GM18508 (cell line): Measurements from ENCODE around the gene COX17.

Experiments
- ATAC-seq: cut with Tn5 transposase; IDR thresholded peaks from one replicate; pipeline ENCODE4 v1.9.1; 2021; ENCODE audit warnings: moderate number of reproducible peaks; ENCODE audit not compliant: insufficient read depth, unreplicated experiment

COX17 gene

DNA sequence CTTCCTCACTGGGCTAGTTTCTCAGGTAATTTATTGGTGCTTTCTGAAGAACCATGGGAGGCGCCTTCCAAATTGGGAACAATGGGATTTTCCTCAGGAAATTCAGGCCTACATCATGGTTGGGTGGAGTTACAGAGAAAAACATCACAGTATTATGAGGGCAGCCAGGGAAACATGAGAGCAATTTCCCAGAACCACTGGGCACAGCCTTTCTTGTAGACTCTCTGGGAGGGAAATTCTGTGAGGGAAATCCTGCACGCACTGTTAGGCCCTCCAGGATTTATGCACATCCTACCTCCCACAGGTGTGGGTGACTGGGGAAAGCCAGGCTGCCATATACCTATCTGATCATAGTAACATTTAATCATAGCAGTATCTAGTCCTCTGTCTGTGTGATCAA is 30.0 kb downstream of the COX17 start:
- no peak for ATAC-seq

DNA sequence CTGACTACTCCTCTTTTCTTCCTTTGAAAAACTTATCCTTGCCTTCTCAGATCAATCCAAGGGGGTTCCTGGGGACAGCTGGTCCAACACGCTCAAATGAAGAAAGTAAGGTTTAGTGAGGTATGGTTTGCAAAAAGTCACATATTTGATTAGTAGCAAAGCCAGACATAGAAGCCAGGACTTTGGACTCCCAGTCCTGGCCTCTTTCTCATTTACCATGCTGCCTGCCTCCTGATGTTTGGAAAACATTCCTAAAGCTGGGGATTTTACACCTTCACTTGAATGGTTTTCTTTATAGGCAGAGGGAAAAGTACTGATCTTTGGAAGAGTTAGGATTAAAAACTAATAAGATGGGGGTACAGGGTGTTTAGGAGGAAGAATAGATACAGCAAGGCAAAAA is 31.4 kb downstream of the COX17 start:
- no peak for ATAC-seq

- no peak for ATAC-seq
Observed at GRCh38 chr3:119644481-119644880, 32.7 kb downstream of the COX17 start.

- no peak for ATAC-seq
Observed at GRCh38 chr3:119643528-119643927, 33.7 kb downstream of the COX17 start.

GRCh38 chr3:119642746-119643473 is 34.3 kb downstream of the COX17 start:
- no peak for ATAC-seq

DNA sequence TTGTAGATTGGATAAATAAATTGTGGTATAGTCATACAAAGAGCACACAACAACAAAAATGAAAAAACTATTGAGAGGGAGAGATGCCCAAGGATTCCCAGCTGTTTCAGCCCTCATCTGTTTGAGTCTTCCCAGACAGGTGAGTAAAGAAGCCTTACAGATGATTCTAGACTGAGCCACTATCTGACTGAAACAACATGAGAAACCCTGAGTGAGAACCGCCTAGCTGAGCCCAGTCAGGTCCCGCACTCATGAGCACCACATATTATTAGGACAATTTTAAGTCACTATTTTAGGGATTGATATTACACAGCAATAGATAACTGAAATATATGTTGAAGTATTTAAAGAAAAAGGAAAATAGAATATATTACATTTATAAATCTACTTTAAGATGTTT is 35.8 kb downstream of the COX17 start:
- ATAC-seq = no peak

- ATAC-seq = no peak
Observed at GRCh38 chr3:119639494-119640350, 37.5 kb downstream of the COX17 start.

DNA sequence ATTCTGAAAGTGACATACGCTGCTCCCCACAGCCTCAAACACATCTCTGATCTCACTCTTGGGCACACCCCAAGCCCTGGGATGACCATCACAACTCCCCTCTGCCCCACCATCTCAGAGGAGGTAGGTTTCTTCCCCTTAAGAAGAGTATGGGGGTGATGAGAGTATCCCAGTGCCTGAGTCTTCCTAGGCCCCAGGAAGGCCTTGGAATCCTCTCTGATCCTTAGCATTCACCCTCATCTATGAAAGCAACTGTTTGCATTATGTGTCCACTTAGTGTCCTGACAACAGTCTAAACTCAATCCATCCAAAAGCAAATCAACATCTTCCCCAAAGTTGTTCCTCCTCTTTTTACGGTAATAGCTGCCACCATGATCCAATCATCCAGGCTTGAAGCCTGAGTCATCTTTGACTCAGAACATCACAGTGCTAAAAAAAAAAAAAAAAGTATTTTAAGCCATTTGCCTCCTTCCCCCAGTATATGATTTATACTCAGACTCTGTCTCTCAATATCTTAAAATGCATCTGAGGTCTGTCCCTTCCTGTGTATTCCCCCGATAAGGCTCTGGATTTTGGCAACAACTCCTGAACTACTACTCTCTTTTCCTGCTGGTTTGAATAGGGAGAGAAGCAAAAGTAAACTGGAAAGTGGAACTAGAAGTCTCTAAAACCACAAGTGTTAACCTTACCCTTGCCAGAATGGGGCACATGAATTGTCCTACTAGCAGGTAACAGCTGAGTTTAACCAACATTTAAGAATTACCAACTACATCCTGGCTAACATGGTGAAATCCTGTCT is 39.3 kb downstream of the COX17 start:
- ATAC-seq = peak; percentile 22

- ATAC-seq = no peak
Observed at GRCh38 chr3:119636891-119637611, 40.2 kb downstream of the COX17 start.

- ATAC-seq = no peak
Observed at GRCh38 chr3:119636249-119636648, 41.0 kb downstream of the COX17 start.

GRCh38 chr3:119635719-119636118 is 41.5 kb downstream of the COX17 start:
- ATAC-seq = no peak

GRCh38 chr3:119632829-119633228 is 44.4 kb downstream of the COX17 start:
- ATAC-seq = no peak

DNA sequence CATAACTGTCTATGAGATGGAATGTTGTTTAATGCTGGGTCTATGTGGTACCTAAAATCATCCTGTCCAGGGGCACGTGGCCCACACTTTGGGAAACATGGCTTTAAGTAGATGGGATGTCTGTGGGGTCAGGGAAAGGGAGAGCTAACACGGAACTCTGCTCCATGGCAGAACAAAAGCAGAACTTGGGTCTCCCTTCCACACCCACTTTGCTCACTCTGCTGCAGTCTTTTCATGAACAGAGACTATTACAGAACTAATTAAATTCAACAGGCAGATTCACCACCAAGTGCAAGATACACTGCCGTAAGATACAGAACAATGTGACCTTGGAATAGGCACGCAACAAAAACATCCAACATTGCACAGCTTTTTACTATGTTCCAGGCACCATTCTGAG is 45.0 kb downstream of the COX17 start:
- ATAC-seq = no peak

DNA sequence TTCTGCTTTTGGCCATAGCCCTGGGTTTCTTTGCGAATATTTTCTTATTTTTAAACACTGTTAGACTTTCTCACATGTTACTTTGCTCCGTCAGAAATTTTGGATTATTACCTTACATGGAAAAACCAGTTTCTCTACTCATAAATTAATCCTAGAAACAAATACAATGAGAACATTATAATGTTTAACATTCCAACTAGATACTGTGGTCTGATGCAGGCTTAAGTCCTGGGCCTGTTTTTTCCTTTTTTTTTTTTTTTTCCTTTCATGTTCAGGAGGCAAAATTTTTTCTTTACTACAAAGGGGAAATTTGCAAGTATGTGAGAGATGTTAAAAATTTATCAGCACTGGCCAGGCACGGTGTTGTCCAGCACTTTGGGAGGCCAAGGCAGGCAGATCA is 45.7 kb downstream of the COX17 start:
- no peak for ATAC-seq

DNA sequence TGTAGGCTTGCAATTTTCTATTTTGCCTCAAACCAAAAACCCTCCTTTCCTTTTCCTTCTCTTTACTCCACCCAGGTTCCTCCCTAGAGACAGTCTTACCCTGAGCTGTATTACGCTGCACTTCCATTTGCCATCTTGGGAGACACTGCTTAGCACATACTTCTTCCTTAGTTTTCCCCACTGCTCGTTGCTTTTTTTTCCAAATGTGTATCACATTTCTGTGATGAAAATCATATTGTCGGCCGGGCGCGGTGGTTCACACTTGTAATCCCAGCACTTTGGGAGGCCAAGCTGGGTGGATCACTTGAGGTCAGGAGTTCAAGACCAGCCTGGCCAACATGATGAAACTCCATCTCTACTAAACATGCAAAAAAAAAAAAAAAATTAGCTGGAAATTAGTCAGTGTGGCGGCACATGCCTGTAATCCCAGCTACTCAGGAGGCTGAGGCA is 46.3 kb downstream of the COX17 start:
- no peak for ATAC-seq

DNA sequence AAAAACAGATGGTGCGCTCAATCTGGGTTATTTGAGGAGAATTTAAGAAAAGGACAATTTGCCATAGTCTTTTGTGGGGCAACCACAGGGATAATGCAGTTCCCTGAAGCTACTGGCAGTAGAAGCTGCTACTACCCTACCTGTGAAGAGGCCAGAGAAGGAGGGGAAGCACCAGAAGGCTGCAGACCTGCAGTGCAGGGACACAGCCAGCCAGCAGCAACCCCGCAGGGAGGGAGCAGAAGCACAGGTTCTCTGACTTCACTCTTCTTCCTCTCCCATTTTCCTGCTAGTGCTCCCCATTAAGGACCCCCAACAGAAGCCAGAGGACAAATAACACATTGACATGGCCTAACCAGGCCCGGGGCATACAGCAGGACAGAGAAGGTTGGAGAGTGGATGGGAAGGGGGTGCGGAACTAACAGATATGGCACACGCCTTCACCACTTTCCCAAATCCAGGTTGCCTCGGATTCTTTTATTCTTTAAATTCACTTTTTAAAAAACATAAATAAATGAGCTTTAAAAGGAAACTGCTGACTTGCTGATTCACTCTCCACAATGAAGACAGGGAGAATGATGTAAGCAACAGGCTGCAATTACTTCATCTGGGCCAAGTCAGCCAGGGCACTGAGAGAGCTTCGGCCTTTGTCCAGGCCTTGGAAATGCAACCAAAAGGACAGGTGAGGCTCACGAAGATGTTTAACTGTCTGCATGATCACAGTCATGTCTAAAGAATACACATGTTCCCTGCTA is 46.9 kb downstream of the COX17 start:
- no peak for ATAC-seq

DNA sequence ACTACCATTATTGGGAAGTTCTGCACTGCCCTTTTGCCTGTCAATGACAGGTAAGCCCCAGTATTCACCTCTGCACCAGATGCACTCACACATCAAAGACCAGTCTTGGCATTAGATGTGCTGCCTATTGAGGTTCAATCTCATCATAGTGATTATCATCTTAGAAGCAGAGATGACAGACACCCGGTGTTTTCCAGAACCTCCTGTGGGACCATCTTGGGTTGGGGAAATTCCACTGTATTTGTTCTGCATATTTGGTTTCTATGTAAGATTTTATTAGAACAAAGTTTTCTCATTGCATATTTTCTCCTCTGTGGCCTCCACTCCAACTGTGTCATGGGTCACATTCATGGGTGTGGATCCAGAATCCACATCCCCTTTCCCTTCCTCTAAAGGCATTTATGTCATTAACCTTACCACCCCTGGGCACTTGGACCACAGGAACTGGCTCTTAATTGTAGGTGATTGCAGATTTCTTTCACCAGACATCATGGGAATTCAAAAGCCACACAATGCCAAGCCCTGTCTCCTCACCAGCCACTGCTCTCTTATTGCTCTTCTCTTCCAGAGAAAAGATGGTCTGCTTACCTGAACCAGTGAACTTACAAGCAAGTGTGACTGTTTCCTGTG is 48.3 kb downstream of the COX17 start:
- ATAC-seq = peak; percentile 28

DNA sequence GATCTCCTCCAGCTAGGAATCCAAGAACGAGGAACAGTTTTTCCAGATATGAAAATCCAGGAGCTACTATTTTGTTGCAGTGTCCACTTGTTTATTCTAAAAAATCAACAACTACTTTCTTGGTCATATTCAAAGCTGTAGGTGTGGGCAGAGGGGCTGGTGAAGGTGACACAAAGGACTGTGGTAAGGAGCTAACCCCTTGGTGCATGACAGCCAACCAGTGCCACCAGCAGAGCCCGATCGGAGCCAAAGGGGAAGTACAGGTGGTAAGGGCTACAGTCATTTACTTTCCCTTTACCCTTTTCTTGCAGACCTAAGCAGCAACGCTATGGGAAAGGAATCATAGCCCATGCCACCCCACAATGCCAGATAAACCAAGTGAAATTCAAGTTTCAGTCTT is 48.8 kb downstream of the COX17 start:
- ATAC-seq = peak; percentile 57

GRCh38 chr3:119627461-119627860 is 49.7 kb downstream of the COX17 start:
- no peak for ATAC-seq
